Gastrocnemius medialis (tissue), 4 donors: ENCODE results near the gene SLC35E2B.
"Not testable (repeated sequence)": the region's sequence is repeated elsewhere in the genome, so short reads cannot be mapped to it uniquely, and the experiment has no call there.

Experiments
- POLR2A ChIP-seq, 2 donors: fragments of 450-650 bp; IDR thresholded peaks; one replicate each; pipeline ENCODE4 v1.6.1; 2017; ENCODE audit warnings: antibody characterized with exemption in 2 of 2, mild to moderate bottlenecking in 2 of 2, moderate library complexity in 2 of 2
- TF ChIP-seq, protein P1 (sequence below), 5 experiments: fragments of 450-650 bp in 3 of 5; fragments of 200-600 bp in 2 of 5; sonication (generic) in 2 of 5; IDR thresholded peaks in 4 of 5; conservative IDR thresholded peaks in 1 of 5; 1 replicate in 4 of 5; 2 replicates in 1 of 5; pipeline ENCODE4 v1.5.1; 2016 to 2019; ENCODE audit warnings: antibody characterized with exemption in 5 of 5, mild to moderate bottlenecking in 3 of 5, moderate library complexity in 3 of 5

DNA sequence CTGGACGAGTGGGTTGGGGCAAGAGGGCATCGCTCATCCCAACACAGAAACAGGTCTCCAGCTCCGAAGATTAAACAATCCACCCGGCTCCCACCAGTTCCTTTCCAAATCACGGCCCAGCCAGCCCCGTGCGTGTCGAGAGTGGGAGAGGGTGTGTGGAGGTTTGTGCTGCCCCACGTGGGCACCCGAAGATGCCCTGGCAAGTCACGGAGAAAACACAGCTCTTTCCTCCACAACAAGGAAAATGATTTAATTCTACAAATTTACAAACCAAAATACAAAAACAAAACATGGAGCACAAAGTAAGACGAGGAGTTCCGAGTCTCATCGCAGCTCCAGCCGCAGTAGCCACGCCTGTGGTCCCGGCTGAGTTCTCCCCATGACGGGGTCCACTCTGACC lies 9.9 kb upstream of the SLC35E2B start:
- TF ChIP-seq, protein P1, sequence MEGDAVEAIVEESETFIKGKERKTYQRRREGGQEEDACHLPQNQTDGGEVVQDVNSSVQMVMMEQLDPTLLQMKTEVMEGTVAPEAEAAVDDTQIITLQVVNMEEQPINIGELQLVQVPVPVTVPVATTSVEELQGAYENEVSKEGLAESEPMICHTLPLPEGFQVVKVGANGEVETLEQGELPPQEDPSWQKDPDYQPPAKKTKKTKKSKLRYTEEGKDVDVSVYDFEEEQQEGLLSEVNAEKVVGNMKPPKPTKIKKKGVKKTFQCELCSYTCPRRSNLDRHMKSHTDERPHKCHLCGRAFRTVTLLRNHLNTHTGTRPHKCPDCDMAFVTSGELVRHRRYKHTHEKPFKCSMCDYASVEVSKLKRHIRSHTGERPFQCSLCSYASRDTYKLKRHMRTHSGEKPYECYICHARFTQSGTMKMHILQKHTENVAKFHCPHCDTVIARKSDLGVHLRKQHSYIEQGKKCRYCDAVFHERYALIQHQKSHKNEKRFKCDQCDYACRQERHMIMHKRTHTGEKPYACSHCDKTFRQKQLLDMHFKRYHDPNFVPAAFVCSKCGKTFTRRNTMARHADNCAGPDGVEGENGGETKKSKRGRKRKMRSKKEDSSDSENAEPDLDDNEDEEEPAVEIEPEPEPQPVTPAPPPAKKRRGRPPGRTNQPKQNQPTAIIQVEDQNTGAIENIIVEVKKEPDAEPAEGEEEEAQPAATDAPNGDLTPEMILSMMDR (IDR thresholded peaks at IDR 0.05 in 4 of 5, conservative IDR thresholded peaks at IDR 0.05 in 1 of 5): not testable (repeated sequence)
- not testable (repeated sequence) for TF ChIP-seq POLR2A (IDR thresholded peaks at IDR 0.05)
